Fibroblast of the aortic adventitia (primary cell): ENCODE measurements around the gene CD40LG. TPM values are rescaled to one million over a fixed set of nuclear protein-coding genes. Genes with fewer than 3 reads are reported as not detected.
A peak's percentile ranks its signal among the peaks of the same experiment; 100 is the strongest.

Experiments
- DNase-seq: peaks from one replicate; pipeline ENCODE4 v3.0.0-alpha.2; 2010; ENCODE audit warnings: low read depth
- H3K4me3 ChIP-seq: 2 replicates; pipeline ENCODE4 v1.5.1; 2011; ENCODE audit warnings: low read depth, mild to moderate bottlenecking, control low read depth, low read length, moderate library complexity
- CTCF ChIP-seq: IDR thresholded peaks from 2 replicates; pipeline ENCODE4 v1.5.1; 2011; ENCODE audit warnings: mild to moderate bottlenecking, low read length, control low read depth, inconsistent platforms; ENCODE audit not compliant: insufficient read depth
- total RNA-seq: library from RNA; depleted of rRNA; stranded (reverse); fragments of >200 nt; gene quantifications from 2 replicates; pipeline ENCODE4 v1.2.3, GENCODE V29; 2012; ENCODE audit warnings: low replicate concordance

The CD40LG gene
- total RNA-seq, 1 donor = not detected

- H3K4me3 ChIP-seq = no peak overlapping the region
- TF ChIP-seq CTCF = no peak
- DNase-seq = no peak
Observed at GRCh38 chrX:136627409-136627808, 20.5 kb upstream of the CD40LG start.

- H3K4me3 ChIP-seq = no peak overlapping the region
- DNase-seq = no peak
- no peak for TF ChIP-seq CTCF
Observed at GRCh38 chrX:136629084-136629750, 18.7 kb upstream of the CD40LG start.

DNA sequence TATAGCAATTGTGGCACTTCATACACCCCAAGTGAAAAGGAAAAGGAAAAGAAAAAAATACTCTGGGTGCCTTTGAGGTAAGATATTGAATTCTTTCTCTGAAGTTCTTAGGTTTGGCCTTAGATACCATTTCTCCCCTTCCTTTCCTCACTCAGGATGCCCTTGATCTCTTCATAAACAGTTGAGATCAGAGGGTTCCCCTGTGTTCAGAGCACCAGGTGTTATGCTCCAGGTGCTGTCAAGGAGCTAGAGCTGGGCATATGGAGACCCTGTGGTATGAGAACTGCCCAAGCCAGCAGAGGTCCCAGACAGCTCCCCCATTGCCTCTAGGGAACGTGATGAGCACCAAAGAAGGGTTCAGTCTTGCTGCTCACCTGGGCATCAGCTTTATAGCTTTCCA lies 17.1 kb upstream of the CD40LG start:
- H3K4me3 ChIP-seq = no peak overlapping the region
- no peak for DNase-seq
- no peak for TF ChIP-seq CTCF

- H3K4me3 ChIP-seq = no peak overlapping the region
- DNase-seq = no peak
- TF ChIP-seq CTCF = no peak
Observed at GRCh38 chrX:136635235-136635634, 12.7 kb upstream of the CD40LG start.

DNA sequence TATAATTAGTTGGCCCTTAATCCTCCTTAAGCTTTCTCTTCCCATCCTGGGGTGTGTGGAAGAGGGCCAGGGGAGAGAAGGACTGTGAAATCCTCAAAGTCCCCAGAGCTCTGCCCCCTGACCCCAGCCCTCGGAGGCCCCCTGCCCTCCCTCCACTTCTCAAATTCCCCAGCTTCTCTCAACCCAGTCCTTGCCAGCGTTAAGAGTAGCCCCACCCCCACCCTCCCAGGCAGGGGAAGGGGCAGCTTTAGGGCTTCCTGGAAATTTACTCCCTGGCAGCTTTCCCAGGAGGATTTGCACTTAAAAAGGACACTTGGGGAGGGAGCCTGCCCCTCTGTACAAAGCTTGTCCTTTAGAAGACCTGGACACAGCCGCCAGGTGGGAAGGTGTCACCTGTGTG lies 11.8 kb upstream of the CD40LG start:
- no peak for DNase-seq
- H3K4me3 ChIP-seq = no peak overlapping the region
- no peak for TF ChIP-seq CTCF

GRCh38 chrX:136639506-136640176 lies 8.3 kb upstream of the CD40LG start:
- peak; percentile 27 for DNase-seq
- no peak overlapping the region for H3K4me3 ChIP-seq
- TF ChIP-seq CTCF = no peak
